ENCODE measurements around the gene PSMA4.
"Not testable (repeated sequence)": the region's sequence is repeated elsewhere in the genome, so short reads cannot be mapped to it uniquely, and the experiment has no call there.

PSMA4 gene

GRCh38 chr15:78540141-78540870 is at the start of gene PSMA4:
Gene PSMA4, plus strand, starts transcription at chr15:78540444. Its CDS starts 1,484 bp downstream, at chr15:78541928.
- DNase-seq (ENCODE audit: low read depth, low spot score) = peak; percentile 92

DNA sequence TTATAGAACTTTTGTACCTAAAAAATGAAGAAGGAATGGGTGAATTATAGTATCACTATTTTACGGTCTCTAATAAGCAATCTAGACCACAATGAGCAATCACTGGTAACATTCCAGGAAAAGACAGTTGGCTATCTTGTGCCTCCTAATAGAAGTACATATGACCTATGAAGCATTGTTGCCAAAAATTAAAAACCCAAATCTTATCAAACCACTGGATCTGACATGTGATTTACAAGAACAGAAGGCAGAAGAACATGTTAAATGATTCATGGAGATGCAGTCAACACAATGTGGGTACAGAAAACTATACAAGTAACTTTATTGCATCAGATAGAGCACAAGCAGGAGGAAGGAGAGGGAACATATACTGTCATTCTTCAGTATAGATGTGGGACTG is 47.4 kb upstream of the PSMA4 start:
- DNase-seq (ENCODE audit: low read depth, low spot score) = no peak

GRCh38 chr15:78501857-78502256 is 38.4 kb upstream of the PSMA4 start:
- no peak for DNase-seq (ENCODE audit: low read depth, low spot score)

- DNase-seq (ENCODE audit: low read depth, low spot score) = no peak
Measured at GRCh38 chr15:78502641-78503040, 37.6 kb upstream of the PSMA4 start.

- peak; percentile 99 for DNase-seq (ENCODE audit: low read depth, low spot score)
Measured at GRCh38 chr15:78506971-78507830, 33.0 kb upstream of the PSMA4 start, which contains the start of gene HYKK. Gene HYKK, plus strand, starts transcription at chr15:78507577. Its CDS starts 5,512 bp downstream, at chr15:78513089.

DNA sequence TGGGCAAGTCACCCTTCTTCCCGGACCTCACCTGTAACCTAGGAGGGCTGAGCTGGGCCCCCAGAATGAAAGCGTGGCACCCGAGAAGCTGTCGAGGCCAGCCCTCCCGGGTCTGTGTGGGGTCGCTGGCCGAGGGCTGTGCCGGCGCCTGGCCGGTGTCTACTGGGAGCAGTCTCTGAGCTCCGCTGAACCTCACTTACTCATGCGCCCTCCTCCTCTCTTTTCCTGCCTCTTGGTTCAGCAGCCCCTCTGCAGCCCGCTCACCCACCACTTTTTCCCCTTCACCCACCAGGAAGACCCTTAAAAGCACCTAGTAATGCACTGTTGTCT is 32.4 kb upstream of the PSMA4 start:
- DNase-seq (ENCODE audit: low read depth, low spot score) = no peak

DNA sequence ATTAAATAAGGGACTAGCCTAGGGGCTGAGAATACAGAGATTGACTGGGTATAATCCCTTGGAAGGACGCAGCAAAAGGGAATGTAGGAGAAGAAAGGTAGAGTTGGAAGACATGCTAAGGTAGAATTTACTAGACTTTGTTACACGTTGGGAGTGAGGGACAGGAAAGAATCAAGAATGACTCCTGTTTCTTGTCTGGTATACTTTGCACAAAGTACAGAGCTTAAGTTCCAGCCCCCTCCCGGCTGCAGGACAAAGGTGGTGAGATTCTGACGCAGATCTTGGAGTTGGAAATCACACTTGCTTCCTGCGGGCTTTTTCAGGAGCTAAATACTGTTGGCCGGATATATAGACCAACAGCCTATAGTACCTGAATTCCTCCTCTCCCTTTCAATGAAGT is 32.0 kb upstream of the PSMA4 start:
- no peak for DNase-seq (ENCODE audit: low read depth, low spot score)

DNA sequence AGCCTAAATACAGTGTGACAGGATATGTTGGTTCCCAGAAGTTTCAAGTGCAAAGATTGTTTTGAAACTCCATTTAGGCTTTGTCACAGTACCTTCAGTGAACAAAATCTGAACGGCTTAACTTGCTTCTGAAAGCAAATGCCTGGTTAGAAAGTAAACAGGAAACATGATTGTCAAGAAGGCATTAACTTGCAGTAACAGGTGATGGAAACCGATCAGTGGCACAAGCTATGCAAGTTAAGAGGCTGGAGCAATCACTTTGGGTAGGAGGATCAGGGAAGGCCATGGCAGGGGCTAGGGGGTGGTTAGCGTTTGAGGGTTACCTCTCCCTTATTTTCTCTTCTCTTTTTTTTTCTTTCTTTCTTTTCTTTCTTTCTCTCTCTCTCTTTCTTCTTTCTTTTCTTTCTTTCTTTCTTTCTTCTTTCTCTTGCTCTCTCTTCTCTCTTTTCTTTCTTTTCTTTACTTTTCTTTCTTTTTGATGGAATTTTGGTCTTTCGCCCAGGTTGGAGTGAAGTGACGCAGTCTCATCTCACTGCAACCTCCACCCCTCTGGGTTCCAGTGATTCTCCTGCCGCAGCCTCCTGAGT is 30.4 kb upstream of the PSMA4 start:
- DNase-seq (ENCODE audit: low read depth, low spot score) = no peak

DNA sequence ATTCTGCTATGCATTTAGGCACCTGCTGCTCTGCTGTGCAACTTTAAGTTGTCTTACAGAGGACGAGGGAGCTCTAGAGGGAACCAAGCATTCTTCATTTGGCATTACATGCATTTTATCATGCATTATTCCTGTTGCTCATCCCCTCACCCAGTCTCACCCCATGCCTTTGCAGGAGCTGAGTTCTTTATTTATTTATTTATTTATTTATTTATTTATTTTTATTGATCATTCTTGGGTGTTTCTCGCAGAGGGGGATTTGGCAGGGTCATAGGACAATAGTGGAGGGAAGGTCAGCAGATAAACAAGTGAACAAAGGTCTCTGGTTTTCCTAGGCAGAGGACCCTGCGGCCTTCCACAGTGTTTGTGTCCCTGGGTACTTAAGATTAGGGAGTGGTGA is 20.2 kb upstream of the PSMA4 start:
- DNase-seq (ENCODE audit: low read depth, low spot score) = not testable (repeated sequence)

DNA sequence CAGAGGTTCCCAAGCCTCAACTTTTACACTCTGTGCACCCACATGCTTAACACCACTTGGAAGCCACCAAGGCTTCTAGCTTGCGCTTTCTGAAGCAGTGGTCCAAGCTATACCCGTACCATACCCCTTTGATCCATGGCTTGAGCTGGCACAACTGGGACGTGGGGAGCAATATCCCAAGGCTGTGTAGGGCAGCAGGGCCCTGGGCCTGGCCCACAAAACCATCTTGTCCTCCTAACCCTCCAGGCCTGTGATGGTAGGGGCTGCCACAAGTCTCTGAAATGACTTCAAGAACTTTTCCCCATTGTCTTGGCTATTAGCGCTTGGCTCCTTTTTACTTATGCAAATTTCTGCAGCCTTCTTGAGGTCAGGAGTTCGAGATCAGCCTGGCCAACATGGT is 16.0 kb upstream of the PSMA4 start:
- no peak for DNase-seq (ENCODE audit: low read depth, low spot score)

DNA sequence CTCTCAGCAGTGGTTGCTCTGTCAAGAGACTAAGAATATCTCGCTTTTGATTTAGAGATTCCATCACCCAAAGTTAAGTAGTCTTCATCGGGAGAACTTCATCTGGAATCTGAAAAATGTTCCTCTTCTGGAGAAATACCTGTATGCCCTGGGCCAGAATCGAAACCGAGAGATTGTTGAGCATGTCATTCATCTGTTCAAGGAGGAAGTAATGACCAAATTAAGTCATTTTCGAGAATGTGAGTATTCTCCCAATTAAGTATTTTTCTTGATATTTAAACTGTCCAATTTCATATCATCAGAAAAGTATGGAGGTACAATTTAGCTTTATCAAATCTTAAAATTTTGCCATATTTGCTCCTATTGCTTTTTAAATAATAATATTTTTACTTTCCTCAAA is 12.9 kb upstream of the PSMA4 start:
- DNase-seq (ENCODE audit: low read depth, low spot score) = no peak

GRCh38 chr15:78533331-78533730 is 6.9 kb upstream of the PSMA4 start:
- DNase-seq (ENCODE audit: low read depth, low spot score) = no peak

GRCh38 chr15:78536134-78536533 is 4.1 kb upstream of the PSMA4 start:
- no peak for DNase-seq (ENCODE audit: low read depth, low spot score)

DNA sequence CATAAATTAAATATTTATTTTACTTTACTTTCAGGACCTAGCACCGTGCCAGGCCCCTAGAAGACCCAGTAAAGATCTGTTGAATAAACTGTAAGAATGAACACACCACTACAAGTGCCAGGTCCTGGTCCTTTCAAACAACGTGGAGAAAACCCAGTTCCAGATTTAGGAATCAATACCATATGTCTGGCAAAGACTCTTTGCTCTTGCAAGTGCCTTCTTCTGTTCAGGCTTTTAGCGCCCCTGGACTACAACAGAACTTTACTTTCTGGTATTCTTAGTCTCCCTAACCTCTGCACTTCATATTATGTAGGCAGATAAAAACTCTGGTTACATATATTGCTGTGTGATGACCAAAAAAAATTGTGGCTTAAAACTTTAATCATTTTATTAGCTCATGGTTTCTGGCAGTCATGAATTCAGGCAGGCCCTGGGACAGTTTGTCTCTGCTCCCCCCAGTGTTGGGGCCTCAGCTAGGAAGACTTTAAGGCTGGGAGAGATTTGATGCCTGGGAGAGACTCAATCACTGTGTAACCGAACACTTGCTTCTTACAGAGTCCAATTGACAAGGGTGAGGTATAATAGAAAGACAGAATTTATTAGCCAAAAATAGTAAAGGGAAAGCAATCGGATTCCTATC is 2.9 kb upstream of the PSMA4 start:
- DNase-seq (ENCODE audit: low read depth, low spot score) = no peak

GRCh38 chr15:78538358-78538757 is 1.9 kb upstream of the PSMA4 start:
- no peak for DNase-seq (ENCODE audit: low read depth, low spot score)

- DNase-seq (ENCODE audit: low read depth, low spot score) = not testable (repeated sequence)
Measured at GRCh38 chr15:78539464-78540140, 642 bp upstream of the PSMA4 start.

DNA sequence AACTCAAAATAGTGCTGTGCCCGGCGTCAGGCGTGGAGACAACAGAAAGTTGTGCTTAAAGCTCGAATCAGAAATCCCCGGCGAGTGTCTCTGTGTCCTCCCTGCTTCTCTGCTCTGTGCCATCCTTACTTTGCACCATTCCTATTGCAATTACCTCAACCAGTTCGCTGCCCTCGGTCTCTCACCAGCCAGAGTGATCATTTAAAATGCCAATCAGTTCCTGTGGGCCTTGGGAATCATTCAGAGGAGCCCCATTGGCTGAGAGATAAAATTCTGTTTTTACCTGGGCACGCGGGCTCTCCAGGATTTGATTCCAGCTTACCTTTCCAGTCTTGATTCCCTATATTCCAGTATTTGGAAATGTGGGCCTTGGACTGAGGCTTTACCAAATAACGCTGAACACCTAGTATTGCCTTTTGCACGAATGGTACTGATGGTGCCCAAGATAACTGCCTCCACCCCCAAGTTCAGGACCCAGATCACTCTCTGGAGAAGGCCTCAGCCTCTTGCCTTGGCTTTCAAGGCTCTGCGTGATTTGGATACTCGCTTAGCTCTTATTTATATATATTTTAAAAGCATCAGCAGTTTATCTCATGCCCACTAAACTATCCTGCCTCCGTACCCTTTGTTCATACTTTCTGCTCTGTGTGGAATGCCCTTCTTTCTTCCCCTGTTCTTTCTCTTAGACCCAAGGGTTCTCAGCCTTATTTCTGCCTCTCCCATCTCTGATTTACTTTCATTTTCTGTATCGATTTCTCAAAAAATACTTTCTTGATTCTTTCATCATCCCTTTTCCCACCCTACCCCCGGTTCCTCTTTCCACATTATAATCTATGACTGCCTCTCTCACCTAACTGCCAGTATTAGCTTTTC is 863 bp downstream of the PSMA4 start:
- peak; percentile 36 for DNase-seq (ENCODE audit: low read depth, low spot score)

- DNase-seq (ENCODE audit: low read depth, low spot score) = no peak
Measured at GRCh38 chr15:78541744-78542034, 1.4 kb downstream of the PSMA4 start.

- DNase-seq (ENCODE audit: low read depth, low spot score) = no peak
Measured at GRCh38 chr15:78542647-78543046, 2.4 kb downstream of the PSMA4 start.

- DNase-seq (ENCODE audit: low read depth, low spot score) = peak; percentile 16
Measured at GRCh38 chr15:78550194-78550593, 9.9 kb downstream of the PSMA4 start.

DNA sequence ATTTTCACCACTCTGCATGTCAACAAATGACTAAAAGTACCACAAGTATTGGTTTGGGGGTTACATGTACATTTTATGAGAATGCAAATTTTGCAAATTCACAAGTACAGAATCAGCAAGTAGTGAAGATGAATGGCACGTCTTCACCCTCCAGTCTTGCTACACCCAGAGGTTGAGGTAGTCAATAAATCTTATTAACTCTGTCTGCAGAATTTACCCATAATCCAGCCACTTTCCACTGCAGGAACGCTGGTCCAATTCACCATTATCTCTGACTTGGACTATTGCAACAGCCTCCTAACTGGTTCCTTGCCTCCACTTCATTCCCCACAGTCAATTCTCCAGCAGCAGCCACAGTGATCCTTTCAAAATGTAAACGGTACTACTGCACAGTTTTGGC is 10.6 kb downstream of the PSMA4 start:
- DNase-seq (ENCODE audit: low read depth, low spot score) = no peak
